Skeletal muscle satellite cell (primary cell): Measurements from ENCODE around the gene DNAI1.

Experiments
- H3K27me3 ChIP-seq: 2 replicates; pipeline ENCODE4 v1.7.0; 2013; ENCODE audit warnings: low read length; ENCODE audit not compliant: control insufficient read depth, insufficient read depth
- H3K36me3 ChIP-seq: 2 replicates; pipeline ENCODE4 v1.7.0; 2013; ENCODE audit warnings: mild to moderate bottlenecking, control low read depth, low read length; ENCODE audit not compliant: insufficient read depth
- H3K4me1 ChIP-seq: 2 replicates; pipeline ENCODE4 v1.7.0; 2013; ENCODE audit warnings: low read length; ENCODE audit not compliant: control insufficient read depth, insufficient read depth
- H3K4me2 ChIP-seq: 2 replicates; pipeline ENCODE4 v1.7.0; 2013; ENCODE audit warnings: mild to moderate bottlenecking, low read length
- H3K4me3 ChIP-seq: 2 replicates; pipeline ENCODE4 v1.7.0; 2013; ENCODE audit warnings: low read length
- H3K9ac ChIP-seq: 2 replicates; pipeline ENCODE4 v1.7.0; 2013; ENCODE audit warnings: mild to moderate bottlenecking, low read depth, low read length, moderate library complexity
- H3K9me3 ChIP-seq: replicated peaks from 2 replicates; pipeline ENCODE4 v1.7.0; 2013; ENCODE audit warnings: mild to moderate bottlenecking, control low read depth, low read length

Gene DNAI1

GRCh38 chr9:34452568-34452967 is 6.0 kb upstream of the DNAI1 start:
- Histone ChIP-seq H3K4me3 (no peak overlapping the region), H3K36me3 (no peaks in the 10 kb centered on the region), H3K9ac (no peak overlapping the region), H3K9me3 (no peaks in the 10 kb centered on the region), H3K4me2 (no peak overlapping the region), H3K27me3 (no peaks in the 10 kb centered on the region), H3K4me1 (peaks cover 23% of the 10 kb centered on the region)

GRCh38 chr9:34454571-34455065 is 4.0 kb upstream of the DNAI1 start:
- H3K9ac ChIP-seq: no peak overlapping the region
- H3K36me3 ChIP-seq: no peaks in the 10 kb centered on the region
- peak overlapping the region; percentile 11 for H3K4me2 ChIP-seq
- peaks cover 24% of the 10 kb centered on the region for H3K4me1 ChIP-seq
- no peaks in the 10 kb centered on the region for H3K27me3 ChIP-seq
- no peak overlapping the region for H3K4me3 ChIP-seq
- no peaks in the 10 kb centered on the region for H3K9me3 ChIP-seq

GRCh38 chr9:34456151-34456550 is 2.5 kb upstream of the DNAI1 start:
- Histone ChIP-seq H3K9ac (no peak overlapping the region), H3K9me3 (no peaks in the 10 kb centered on the region), H3K36me3 (no peaks in the 10 kb centered on the region), H3K4me3 (no peak overlapping the region), H3K27me3 (no peaks in the 10 kb centered on the region), H3K4me2 (peak overlapping the region; percentile 96), H3K4me1 (peaks cover 31% of the 10 kb centered on the region)

GRCh38 chr9:34456746-34457145 is 1.9 kb upstream of the DNAI1 start:
- Histone ChIP-seq H3K4me3 (peak overlapping the region; percentile 89), H3K9ac (peak overlapping the region; percentile 89), H3K4me1 (peaks cover 26% of the 10 kb centered on the region), H3K9me3 (no peaks in the 10 kb centered on the region), H3K4me2 (peak overlapping the region; percentile 96), H3K36me3 (no peaks in the 10 kb centered on the region), H3K27me3 (no peaks in the 10 kb centered on the region)

GRCh38 chr9:34457266-34458012 is 1.2 kb upstream of the DNAI1 start:
- Histone ChIP-seq H3K36me3 (no peaks in the 10 kb centered on the region), H3K27me3 (no peaks in the 10 kb centered on the region), H3K9ac (peak overlapping the region; percentile 89), H3K4me1 (peaks cover 26% of the 10 kb centered on the region), H3K9me3 (no peaks in the 10 kb centered on the region), H3K4me3 (peak overlapping the region; percentile 89), H3K4me2 (peak overlapping the region; percentile 96)

GRCh38 chr9:34458959-34459340 is 345 bp downstream of the DNAI1 start:
- no peaks in the 10 kb centered on the region for H3K9me3 ChIP-seq
- H3K4me1 ChIP-seq: peaks cover 37% of the 10 kb centered on the region
- no peak overlapping the region for H3K9ac ChIP-seq
- H3K27me3 ChIP-seq: no peaks in the 10 kb centered on the region
- H3K4me2 ChIP-seq: peak overlapping the region; percentile 80
- H3K36me3 ChIP-seq: no peaks in the 10 kb centered on the region
- H3K4me3 ChIP-seq: peak overlapping the region; percentile 56

- Histone ChIP-seq H3K4me1 (peaks cover 40% of the 10 kb centered on the region), H3K4me3 (no peak overlapping the region), H3K4me2 (no peak overlapping the region), H3K9me3 (no peaks in the 10 kb centered on the region), H3K36me3 (no peaks in the 10 kb centered on the region), H3K27me3 (no peaks in the 10 kb centered on the region), H3K9ac (no peak overlapping the region)
These were observed 751 bp downstream of the DNAI1 start for GRCh38 chr9:34459356-34459755.

GRCh38 chr9:34459941-34460340 is 1.3 kb downstream of the DNAI1 start:
- H3K4me3 ChIP-seq: no peak overlapping the region
- H3K36me3 ChIP-seq: no peaks in the 10 kb centered on the region
- H3K27me3 ChIP-seq: no peaks in the 10 kb centered on the region
- no peaks in the 10 kb centered on the region for H3K9me3 ChIP-seq
- no peak overlapping the region for H3K4me2 ChIP-seq
- H3K4me1 ChIP-seq: peaks cover 37% of the 10 kb centered on the region
- H3K9ac ChIP-seq: no peak overlapping the region

- Histone ChIP-seq H3K4me3 (no peak overlapping the region), H3K4me2 (peak overlapping the region; percentile 61), H3K9ac (no peak overlapping the region), H3K9me3 (no peaks in the 10 kb centered on the region), H3K27me3 (peaks cover 25% of the 10 kb centered on the region), H3K36me3 (no peaks in the 10 kb centered on the region), H3K4me1 (peaks cover 23% of the 10 kb centered on the region)
These were observed 4.7 kb downstream of the DNAI1 start for GRCh38 chr9:34463098-34463900.

GRCh38 chr9:34463901-34464232 is 5.3 kb downstream of the DNAI1 start:
- Histone ChIP-seq H3K27me3 (peaks cover 25% of the 10 kb centered on the region), H3K36me3 (no peaks in the 10 kb centered on the region), H3K9me3 (no peaks in the 10 kb centered on the region), H3K9ac (no peak overlapping the region), H3K4me2 (peak overlapping the region; percentile 30), H3K4me1 (peaks cover 23% of the 10 kb centered on the region), H3K4me3 (no peak overlapping the region)

- H3K9ac ChIP-seq: no peak overlapping the region
- peaks cover 26% of the 10 kb centered on the region for H3K27me3 ChIP-seq
- no peak overlapping the region for H3K4me2 ChIP-seq
- H3K9me3 ChIP-seq: no peaks in the 10 kb centered on the region
- no peak overlapping the region for H3K4me3 ChIP-seq
- H3K4me1 ChIP-seq: peaks cover 22% of the 10 kb centered on the region
- H3K36me3 ChIP-seq: no peaks in the 10 kb centered on the region
These were observed 6.0 kb downstream of the DNAI1 start for GRCh38 chr9:34464571-34464970.
